OCI-LY7 (cell line): ENCODE data around the gene PAEP. TPM values are rescaled to one million over a fixed set of nuclear protein-coding genes. Genes with fewer than 3 reads are reported as not detected.

Experiments used
- BruUV-seq: library from RNA; stranded (reverse); fragments of 400-500 nt; replicated peaks from 2 replicates; lab custom pipeline; 2021; lab: Mats Ljungman, UMichigan
- CTCF ChIA-PET: fragments of 300-600 bp; sonication (Branson Sonifier 250); formaldehyde crosslinking; loops from one replicate; lab custom pipeline; 2022; ENCODE audit warnings: antibody characterized with exemption; ENCODE audit not compliant: unreplicated experiment; lab: Charles Lee
- POLR2A ChIA-PET: fragments of 300-600 bp; sonication (Branson Sonifier 250); formaldehyde crosslinking; loops from one replicate; lab custom pipeline; 2022; ENCODE audit warnings: antibody characterized with exemption; lab: Charles Lee
- DNase-seq: peaks from one replicate; pipeline ENCODE4 v3.0.0-alpha.2; 2015; ENCODE audit warnings: low spot score
- H2AFZ ChIP-seq: fragments of 200-600 bp; sonication (generic), shearing (Covaris generic); 2 replicates; pipeline ENCODE4 v1.6.1; 2014; ENCODE audit warnings: mild to moderate bottlenecking, antibody characterized with exemption, low read length, moderate library complexity
- H3K27ac ChIP-seq: fragments of 200-600 bp; sonication (generic); 2 replicates; pipeline ENCODE4 v1.5.1; 2014; ENCODE audit warnings: mixed run types, low read depth, mild to moderate bottlenecking, moderate library complexity, low read length, inconsistent platforms; ENCODE audit not compliant: poor library complexity, severe bottlenecking
- H3K36me3 ChIP-seq: fragments of 200-600 bp; sonication (generic); 2 replicates; pipeline ENCODE4 v1.6.1; 2014; ENCODE audit warnings: mild to moderate bottlenecking, antibody characterized with exemption, low read length, moderate library complexity, mixed read lengths; ENCODE audit not compliant: insufficient read depth
- H3K4me1 ChIP-seq: fragments of 200-600 bp; sonication (generic); 2 replicates; pipeline ENCODE4 v1.5.1; 2014; ENCODE audit warnings: mild to moderate bottlenecking, low read length; ENCODE audit not compliant: insufficient read depth, poor library complexity, severe bottlenecking
- H3K4me2 ChIP-seq: fragments of 200-600 bp; sonication (generic); 2 replicates; pipeline ENCODE4 v1.6.1; 2014; ENCODE audit warnings: mild to moderate bottlenecking, low read length
- H3K4me3 ChIP-seq: fragments of 200-600 bp; sonication (generic); 2 replicates; pipeline ENCODE4 v1.5.1; 2014; ENCODE audit warnings: mild to moderate bottlenecking, low read depth, low read length; ENCODE audit not compliant: poor library complexity, severe bottlenecking
- H3K79me2 ChIP-seq: fragments of 200-600 bp; sonication (generic); 2 replicates; pipeline ENCODE4 v1.6.1; 2016; ENCODE audit warnings: low read depth, mild to moderate bottlenecking, low read length, moderate library complexity, mixed read lengths; ENCODE audit not compliant: insufficient read depth
- H3K9me2 ChIP-seq: fragments of 200-600 bp; sonication (generic); 2 replicates; pipeline ENCODE4 v1.6.1; 2016; ENCODE audit warnings: mild to moderate bottlenecking, low read length, mixed read lengths; ENCODE audit not compliant: insufficient read depth
- H3K9me3 ChIP-seq: fragments of 200-600 bp; sonication (generic); 2 replicates; pipeline ENCODE4 v1.6.1; 2014; ENCODE audit warnings: mild to moderate bottlenecking, mixed run types, low read length, mixed read lengths
- H4K20me1 ChIP-seq: fragments of 200-600 bp; sonication (generic); 2 replicates; pipeline ENCODE4 v1.6.1; 2014; ENCODE audit warnings: mild to moderate bottlenecking, antibody characterized with exemption, low read length, moderate library complexity, mixed read lengths; ENCODE audit not compliant: insufficient read depth
- EZH2phosphoT487 ChIP-seq: fragments of 200-600 bp; sonication (generic); IDR thresholded peaks from 2 replicates; pipeline ENCODE4 v1.6.1; 2018; ENCODE audit warnings: low read depth, borderline replicate concordance, mild to moderate bottlenecking, mixed run types, antibody characterized with exemption, low read length, moderate library complexity, mixed read lengths
- intact Hi-C: fragments of 100-400 bp; cut with micrococcal nuclease; formaldehyde crosslinking; loops from one replicate; pipeline ENCODE4 v1.10.0; 2022; ENCODE audit not compliant: unreplicated experiment
- total RNA-seq, 2 experiments: library from RNA; depleted of rRNA in 1 of 2; stranded (reverse); fragments of >200 nt in 1 of 2; shearing (Covaris generic) in 1 of 2; gene quantifications; 2 replicates each; pipeline ENCODE4 v1.2.3, GENCODE V29; 2014 to 2022
- TF ChIP-seq, protein P1 (sequence below): fragments of 200-600 bp; sonication (generic); conservative IDR thresholded peaks from 2 replicates; pipeline ENCODE4 v1.5.1; 2014; ENCODE audit warnings: mild to moderate bottlenecking, antibody characterized with exemption, low read length, moderate library complexity, mixed read lengths

PAEP gene
- total RNA-seq, 2 experiments from 2014 or later = not detected

DNA sequence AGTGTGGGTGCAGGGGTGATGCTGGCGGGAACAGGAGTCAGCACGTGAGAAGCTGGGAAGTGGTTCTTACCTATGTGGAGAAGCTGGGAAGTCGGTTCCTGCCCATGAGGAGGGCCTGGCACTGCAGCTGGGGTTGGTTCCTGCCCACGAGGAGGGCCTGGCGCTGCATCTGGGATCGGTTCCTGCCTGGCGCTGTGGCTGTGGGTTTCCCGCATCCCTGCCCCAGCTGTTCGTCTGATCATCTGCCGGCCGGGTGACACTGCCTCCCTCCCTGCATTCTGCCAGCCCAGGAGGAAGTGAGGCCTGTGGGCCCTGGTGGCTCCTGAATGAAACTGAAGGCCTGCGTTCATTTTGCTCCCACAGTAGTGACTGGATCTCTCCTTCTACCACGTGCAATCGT is 10.5 kb upstream of the PAEP start:
- TF ChIP-seq, protein P1, sequence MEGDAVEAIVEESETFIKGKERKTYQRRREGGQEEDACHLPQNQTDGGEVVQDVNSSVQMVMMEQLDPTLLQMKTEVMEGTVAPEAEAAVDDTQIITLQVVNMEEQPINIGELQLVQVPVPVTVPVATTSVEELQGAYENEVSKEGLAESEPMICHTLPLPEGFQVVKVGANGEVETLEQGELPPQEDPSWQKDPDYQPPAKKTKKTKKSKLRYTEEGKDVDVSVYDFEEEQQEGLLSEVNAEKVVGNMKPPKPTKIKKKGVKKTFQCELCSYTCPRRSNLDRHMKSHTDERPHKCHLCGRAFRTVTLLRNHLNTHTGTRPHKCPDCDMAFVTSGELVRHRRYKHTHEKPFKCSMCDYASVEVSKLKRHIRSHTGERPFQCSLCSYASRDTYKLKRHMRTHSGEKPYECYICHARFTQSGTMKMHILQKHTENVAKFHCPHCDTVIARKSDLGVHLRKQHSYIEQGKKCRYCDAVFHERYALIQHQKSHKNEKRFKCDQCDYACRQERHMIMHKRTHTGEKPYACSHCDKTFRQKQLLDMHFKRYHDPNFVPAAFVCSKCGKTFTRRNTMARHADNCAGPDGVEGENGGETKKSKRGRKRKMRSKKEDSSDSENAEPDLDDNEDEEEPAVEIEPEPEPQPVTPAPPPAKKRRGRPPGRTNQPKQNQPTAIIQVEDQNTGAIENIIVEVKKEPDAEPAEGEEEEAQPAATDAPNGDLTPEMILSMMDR = no peak
- no peak for TF ChIP-seq EZH2phosphoT487
- Histone ChIP-seq H3K4me1 (no peaks in the 10 kb centered on the region), H3K79me2 (no peaks in the 10 kb centered on the region), H3K36me3 (no peaks in the 10 kb centered on the region), H3K27ac (no peak overlapping the region), H3K9me2 (no peaks in the 10 kb centered on the region), H3K9me3 (no peaks in the 10 kb centered on the region), H3K4me3 (no peak overlapping the region), H2AFZ (no peak overlapping the region), H4K20me1 (no peaks in the 10 kb centered on the region), H3K4me2 (no peak overlapping the region)
- POLR2A ChIA-PET = no interaction called here
- BruUV-seq = no TSS peak
- intact Hi-C loops = no loop called here
- DNase-seq = no peak
- CTCF ChIA-PET = interaction anchor here (0.7 kb wide), 1 partner anchor 398 kb away, joined by 4 read pairs; no protein-coding TSS in a partner anchor

DNA sequence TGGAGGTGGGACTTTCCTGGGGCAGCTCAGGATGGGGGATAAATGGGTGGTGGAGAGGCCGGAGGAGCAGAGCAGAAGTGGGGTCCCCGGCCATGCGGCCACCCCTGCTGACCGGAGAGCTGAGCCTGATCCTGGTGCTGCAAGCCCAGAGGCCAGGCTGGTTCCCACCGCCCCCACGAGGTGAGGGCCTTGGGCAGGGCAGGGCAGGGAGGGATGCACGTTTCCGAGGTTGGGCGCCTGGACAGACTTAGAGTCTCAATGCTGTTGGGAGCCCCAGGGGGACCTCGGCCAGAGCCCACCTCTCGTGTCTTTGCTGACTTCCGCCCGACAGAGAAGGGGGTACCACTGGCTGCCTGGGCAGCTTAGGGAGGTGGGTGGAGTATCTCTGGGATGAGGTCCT is 10.1 kb upstream of the PAEP start:
- TF ChIP-seq, protein P1 = no peak
- no peak for TF ChIP-seq EZH2phosphoT487
- DNase-seq = no peak
- Histone ChIP-seq H3K4me1 (no peaks in the 10 kb centered on the region), H3K4me2 (no peak overlapping the region), H3K4me3 (no peak overlapping the region), H2AFZ (no peak overlapping the region), H3K9me2 (no peaks in the 10 kb centered on the region), H3K79me2 (no peaks in the 10 kb centered on the region), H3K9me3 (no peaks in the 10 kb centered on the region), H3K36me3 (no peaks in the 10 kb centered on the region), H3K27ac (no peak overlapping the region), H4K20me1 (no peaks in the 10 kb centered on the region)
- CTCF ChIA-PET = interaction anchor here (0.7 kb wide), 1 partner anchor 398 kb away, joined by 4 read pairs; no protein-coding TSS in a partner anchor
- no TSS peak for BruUV-seq
- intact Hi-C loops = no loop called here
- POLR2A ChIA-PET = no interaction called here

DNA sequence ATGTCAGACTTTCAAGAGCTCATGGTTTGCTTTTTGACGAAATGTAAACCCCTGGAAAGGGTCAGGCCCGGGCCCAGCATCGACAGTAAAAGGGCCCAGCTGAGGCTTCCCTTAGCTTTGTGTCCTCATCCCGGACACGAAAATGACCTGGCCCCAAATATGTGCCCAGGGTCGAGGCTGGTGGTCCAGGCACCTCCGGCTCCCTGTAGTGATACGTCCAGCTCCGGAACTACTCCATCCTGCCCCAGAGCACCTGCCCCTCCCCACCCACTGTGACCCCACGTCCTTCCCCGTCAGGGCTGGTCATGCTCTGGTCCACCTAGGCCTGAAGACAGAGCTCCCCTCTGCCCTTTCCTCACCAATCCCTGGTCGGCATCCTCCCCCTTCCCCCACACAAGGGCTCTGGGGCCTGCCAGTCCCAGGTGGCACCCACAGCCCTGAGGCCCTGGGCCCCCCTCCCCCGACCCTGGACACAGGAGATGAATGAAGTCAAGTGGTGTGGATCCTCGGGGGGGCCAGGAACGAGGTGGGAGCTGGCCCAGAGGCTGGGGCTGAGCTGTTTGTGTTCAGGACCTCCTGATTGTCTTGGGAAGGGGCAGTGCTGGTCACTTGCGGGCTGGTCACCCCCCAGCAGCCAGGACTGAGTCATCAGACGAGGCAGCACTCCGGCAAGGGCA is 9.4 kb upstream of the PAEP start:
- Histone ChIP-seq H2AFZ (no peak overlapping the region), H3K9me3 (no peaks in the 10 kb centered on the region), H3K36me3 (no peaks in the 10 kb centered on the region), H4K20me1 (no peaks in the 10 kb centered on the region), H3K4me3 (no peak overlapping the region), H3K4me1 (no peaks in the 10 kb centered on the region), H3K4me2 (no peak overlapping the region), H3K9me2 (no peaks in the 10 kb centered on the region), H3K27ac (no peak overlapping the region), H3K79me2 (no peaks in the 10 kb centered on the region)
- TF ChIP-seq, protein P1 = no peak
- TF ChIP-seq EZH2phosphoT487 = no peak
- ChIA-PET CTCF (interaction anchor here (0.6 kb wide), 1 partner anchor 387 kb away, joined by 3 read pairs; no protein-coding TSS in a partner anchor), POLR2A (no interaction called here)
- no peak for DNase-seq
- BruUV-seq = no TSS peak
- intact Hi-C loops = no loop called here
